ENCODE results near the gene C14orf119.

Gene C14orf119, protein sequence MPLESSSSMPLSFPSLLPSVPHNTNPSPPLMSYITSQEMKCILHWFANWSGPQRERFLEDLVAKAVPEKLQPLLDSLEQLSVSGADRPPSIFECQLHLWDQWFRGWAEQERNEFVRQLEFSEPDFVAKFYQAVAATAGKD

DNA sequence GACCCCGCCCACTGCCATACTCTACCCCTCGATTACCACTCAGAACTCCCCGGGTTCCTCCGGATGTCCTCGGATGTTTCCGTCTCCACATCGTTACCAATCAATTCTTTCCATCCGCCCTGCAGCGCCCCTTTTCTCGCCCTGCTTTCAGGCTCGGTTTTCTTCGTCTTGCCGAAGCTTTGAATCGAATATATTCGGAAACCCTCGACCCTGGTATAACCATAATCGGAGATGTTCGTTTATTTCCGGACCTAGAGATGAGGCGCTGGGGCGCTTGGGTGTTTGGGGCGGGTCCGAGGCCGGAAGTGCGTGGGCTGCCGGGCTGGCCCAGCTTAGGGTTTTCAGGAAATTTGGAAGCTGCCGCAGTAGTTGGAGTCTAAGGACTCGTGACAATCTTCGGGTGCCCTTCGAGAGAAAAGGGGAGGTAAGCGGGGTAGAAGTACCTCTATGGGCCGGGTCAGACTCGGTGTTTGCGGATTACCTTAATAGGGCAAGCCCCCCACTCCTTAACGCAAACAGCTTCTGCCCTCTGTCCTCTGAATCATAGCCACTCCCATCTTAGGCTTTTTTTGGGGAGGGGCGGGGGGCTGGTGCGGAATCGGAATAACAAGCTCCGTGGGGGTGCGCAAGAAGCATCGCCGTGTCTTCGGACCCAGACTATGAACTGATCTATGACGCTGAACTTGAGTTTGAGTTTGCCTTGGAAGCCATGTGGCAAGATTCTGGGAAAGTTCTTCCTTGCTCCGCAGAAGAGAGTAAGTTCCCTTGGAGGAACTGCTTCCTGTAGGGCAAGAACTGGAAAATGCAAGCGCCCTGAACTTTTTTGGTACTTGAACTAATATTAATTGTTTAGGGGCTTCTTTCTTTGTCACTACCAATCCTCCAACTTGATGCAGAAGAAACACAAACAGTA is at the start of gene C14orf119:
Gene C14orf119 (plus strand): TSS at position 310 of the 913 bp plus-strand sequence. CDS start 2,154 bp downstream, outside the sequence.
- Histone ChIP-seq H3K9ac (ENCODE audit: low read length) (peak within 1 kb of the TSS; percentile 97), H3K27ac (ENCODE audit: low read depth, low read length) (peak within 1 kb of the TSS; percentile 100), H3K27me3 (ENCODE audit: control insufficient read depth, insufficient read depth, low read length) (no peaks in the 10 kb centered on the region), H3K4me1 (ENCODE audit: control insufficient read depth, insufficient read depth, low read length) (peaks cover 22% of the 10 kb centered on the region), H3K4me3 (ENCODE audit: low read length) (peak within 1 kb of the TSS; percentile 100), H3K36me3 (ENCODE audit: control insufficient read depth, insufficient read depth, low read length) (peaks cover 18% of the 10 kb centered on the region)

DNA sequence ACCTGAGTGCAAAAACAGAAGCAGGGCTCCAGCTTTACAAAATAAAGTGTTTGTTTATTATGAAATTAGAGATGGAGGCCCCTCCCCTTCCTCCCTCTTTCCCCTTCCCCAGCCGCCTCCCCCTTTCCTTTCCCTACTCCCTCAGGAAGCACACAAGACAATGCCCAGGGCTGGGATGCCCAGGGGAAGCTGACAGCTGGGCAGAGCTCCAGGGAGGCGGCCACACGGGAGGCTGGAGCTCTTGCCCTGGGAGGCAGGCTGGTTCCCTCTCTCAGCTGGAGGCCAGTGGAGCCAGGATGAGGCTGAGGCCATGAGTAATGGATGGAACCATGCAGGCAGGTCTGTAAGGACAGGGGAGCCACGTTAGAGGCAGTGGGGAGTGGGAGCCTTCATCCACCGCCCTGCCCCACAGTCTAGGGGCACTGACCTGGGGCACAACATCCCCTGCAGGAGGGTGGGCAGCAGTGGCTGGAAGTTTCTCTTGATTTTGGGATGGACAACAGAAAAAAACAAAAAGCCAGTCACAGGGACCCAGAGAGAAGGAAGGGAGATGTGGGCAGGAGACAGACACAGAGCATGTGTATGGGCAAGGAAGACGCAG is 48.2 kb upstream of the C14orf119 start:
- no peaks in the 10 kb centered on the region for H3K4me1 ChIP-seq (ENCODE audit: control insufficient read depth, insufficient read depth, low read length)
- no peak overlapping the region for H3K9ac ChIP-seq (ENCODE audit: low read length)
- H3K27ac ChIP-seq (ENCODE audit: low read depth, low read length): no peak overlapping the region
- no peaks in the 10 kb centered on the region for H3K36me3 ChIP-seq (ENCODE audit: control insufficient read depth, insufficient read depth, low read length)
- no peak overlapping the region for H3K4me3 ChIP-seq (ENCODE audit: low read length)
- H3K27me3 ChIP-seq (ENCODE audit: control insufficient read depth, insufficient read depth, low read length): no peaks in the 10 kb centered on the region

DNA sequence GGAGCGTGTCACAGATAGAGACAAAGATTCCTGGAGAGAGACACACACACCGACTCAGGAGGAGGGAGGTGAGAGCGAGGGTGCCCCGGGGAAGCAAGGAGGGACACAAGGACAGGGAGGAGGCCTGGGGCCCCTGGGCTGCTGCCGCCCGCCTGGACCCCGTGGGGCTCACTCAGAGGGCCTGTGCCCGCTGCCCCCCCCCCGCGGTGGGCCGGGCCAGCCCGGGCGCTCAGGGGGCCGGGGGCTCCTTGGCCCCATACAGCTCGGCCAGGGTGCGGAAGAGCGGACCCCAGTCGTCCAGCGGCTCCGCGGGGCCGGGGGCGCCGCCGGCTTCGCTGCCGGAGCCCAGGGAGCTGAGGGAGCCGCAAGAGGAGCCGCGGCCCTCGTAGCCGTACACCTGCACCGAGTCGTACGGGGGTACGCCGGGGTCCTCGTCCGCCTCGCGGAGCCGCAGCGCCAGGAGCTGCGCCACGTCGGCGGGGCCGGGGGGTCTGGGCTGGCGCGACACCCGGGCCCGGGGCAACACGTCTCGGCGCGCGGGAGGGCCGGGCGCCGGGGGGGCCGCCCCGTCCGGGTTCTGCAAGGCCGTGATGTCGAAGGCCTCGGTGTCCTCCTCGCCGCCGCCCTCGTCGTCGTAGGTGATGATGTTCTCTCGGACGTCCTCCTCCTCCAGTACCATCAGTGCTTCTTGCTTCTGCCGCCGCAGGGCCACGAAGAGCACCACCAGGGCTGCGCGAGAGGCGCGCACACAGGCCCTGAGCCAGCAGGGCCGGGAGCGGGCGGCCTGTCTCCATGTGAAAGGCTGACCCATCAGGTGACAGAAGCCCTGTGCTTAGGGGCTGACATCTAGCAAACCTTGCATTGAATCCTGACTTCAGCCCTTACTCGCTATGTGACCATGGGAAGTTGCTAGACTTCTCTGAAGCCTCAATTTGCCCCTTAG is 47.3 kb upstream of the C14orf119 start:
- Histone ChIP-seq H3K36me3 (ENCODE audit: control insufficient read depth, insufficient read depth, low read length) (no peaks in the 10 kb centered on the region), H3K9ac (ENCODE audit: low read length) (no peak overlapping the region), H3K27ac (ENCODE audit: low read depth, low read length) (no peak overlapping the region), H3K27me3 (ENCODE audit: control insufficient read depth, insufficient read depth, low read length) (no peaks in the 10 kb centered on the region), H3K4me3 (ENCODE audit: low read length) (no peak overlapping the region), H3K4me1 (ENCODE audit: control insufficient read depth, insufficient read depth, low read length) (no peaks in the 10 kb centered on the region)

DNA sequence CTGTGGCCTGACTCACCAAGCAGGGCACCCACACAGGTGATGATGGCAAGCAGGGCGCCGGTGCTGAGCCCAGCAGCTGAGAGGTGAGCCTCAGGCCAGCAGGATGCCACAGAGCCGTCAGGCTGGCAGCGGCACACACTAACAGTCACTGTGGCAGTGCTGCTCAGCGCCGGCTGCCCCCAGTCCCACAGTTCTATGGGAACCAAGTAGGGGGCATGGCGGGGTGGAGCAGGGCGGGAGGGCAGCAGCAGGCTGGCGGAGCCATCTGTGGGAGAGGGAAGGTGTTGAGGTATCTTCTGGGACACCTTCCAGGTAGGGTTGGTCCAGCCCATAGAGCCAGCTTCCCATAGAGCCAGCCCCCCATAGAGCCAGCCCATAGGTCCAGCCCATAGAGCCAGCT is 46.3 kb upstream of the C14orf119 start:
- Histone ChIP-seq H3K4me3 (ENCODE audit: low read length) (no peak overlapping the region), H3K27ac (ENCODE audit: low read depth, low read length) (no peak overlapping the region), H3K36me3 (ENCODE audit: control insufficient read depth, insufficient read depth, low read length) (no peaks in the 10 kb centered on the region), H3K27me3 (ENCODE audit: control insufficient read depth, insufficient read depth, low read length) (no peaks in the 10 kb centered on the region), H3K9ac (ENCODE audit: low read length) (no peak overlapping the region), H3K4me1 (ENCODE audit: control insufficient read depth, insufficient read depth, low read length) (no peaks in the 10 kb centered on the region)

DNA sequence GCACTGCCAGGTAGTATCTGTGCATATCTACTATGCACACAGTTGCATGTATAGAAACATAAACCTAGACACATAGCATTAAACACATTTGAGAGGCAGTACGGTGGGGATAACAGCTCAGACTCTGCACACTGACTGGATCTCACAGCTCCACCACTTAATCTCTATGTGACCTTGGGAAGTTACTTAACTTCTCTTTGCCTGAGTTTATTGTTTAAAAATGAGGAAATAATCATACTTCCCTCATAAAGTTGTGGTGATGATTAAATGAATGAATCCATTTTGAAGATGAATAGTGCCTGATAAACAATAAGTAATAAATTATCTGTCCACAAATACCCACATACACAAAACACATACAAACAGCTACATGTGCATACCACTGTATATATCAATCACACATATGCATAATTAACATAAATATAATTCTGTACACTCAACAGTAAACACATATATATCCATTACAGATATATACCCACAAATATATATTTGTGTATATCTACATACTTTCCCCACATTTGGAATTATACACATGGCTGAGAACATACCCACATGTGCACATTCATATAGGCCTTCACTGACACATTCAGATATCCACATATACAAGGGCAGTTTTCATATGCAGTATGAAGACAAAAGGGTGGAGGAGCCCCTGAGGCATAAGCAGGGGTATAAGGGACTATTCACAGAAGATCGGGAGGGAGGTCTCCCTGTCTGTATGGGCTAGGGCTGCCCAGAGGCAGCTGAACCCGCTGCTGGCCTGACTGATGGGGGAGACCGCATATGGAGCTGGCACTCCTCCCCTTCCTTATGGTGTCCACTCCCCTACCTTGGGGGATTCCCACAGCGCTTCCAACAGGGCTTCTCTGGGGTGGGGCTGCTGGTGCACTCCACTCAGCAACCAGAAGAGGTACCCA is 43.9 kb upstream of the C14orf119 start:
- Histone ChIP-seq H3K27me3 (ENCODE audit: control insufficient read depth, insufficient read depth, low read length) (no peaks in the 10 kb centered on the region), H3K4me1 (ENCODE audit: control insufficient read depth, insufficient read depth, low read length) (no peaks in the 10 kb centered on the region), H3K9ac (ENCODE audit: low read length) (no peak overlapping the region), H3K27ac (ENCODE audit: low read depth, low read length) (no peak overlapping the region), H3K36me3 (ENCODE audit: control insufficient read depth, insufficient read depth, low read length) (no peaks in the 10 kb centered on the region), H3K4me3 (ENCODE audit: low read length) (no peak overlapping the region)

DNA sequence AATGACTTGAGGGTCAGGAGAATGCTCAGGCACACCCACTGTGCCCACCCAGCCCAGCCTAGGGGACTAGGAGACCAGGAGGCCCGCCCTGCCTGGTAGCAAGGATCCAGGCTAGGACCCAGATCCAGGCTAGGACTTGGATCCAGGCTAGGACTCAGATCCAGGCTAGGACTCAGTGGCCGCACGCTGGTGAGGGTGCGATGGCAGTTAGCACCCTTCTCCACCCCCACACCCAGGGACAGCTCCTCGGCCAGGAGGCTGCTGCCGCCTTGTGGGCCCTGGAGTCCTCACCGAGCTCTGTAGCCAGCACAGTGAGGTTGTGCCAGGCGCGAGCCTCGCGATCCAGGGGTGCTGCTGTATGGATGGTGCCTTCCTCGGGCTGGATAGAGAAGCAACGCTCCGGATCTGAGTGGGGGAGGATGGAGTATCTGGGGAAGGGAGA is 43.1 kb upstream of the C14orf119 start:
- H3K4me3 ChIP-seq (ENCODE audit: low read length): no peak overlapping the region
- H3K27me3 ChIP-seq (ENCODE audit: control insufficient read depth, insufficient read depth, low read length): no peaks in the 10 kb centered on the region
- H3K36me3 ChIP-seq (ENCODE audit: control insufficient read depth, insufficient read depth, low read length): no peaks in the 10 kb centered on the region
- no peaks in the 10 kb centered on the region for H3K4me1 ChIP-seq (ENCODE audit: control insufficient read depth, insufficient read depth, low read length)
- H3K27ac ChIP-seq (ENCODE audit: low read depth, low read length): no peak overlapping the region
- H3K9ac ChIP-seq (ENCODE audit: low read length): no peak overlapping the region

DNA sequence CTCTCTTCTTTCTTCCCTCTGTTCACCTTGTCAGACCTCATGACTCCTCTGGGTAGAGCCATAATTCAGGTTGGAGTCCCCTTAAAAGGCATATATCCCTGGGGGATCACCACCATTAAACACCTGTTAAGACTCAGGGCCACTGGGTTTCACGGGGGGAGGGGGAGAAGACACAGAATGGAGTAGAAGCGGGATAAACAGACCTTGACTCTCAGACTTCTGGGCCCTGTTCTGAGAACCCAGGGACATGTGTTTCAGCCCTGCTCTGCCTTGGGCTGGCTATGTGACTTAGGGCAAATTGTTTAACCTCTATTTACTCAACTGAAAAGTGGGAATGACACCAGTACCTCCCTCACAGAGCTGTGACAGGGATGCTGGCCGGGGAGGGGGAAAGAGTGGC is 42.6 kb upstream of the C14orf119 start:
- no peaks in the 10 kb centered on the region for H3K4me1 ChIP-seq (ENCODE audit: control insufficient read depth, insufficient read depth, low read length)
- H3K4me3 ChIP-seq (ENCODE audit: low read length): no peak overlapping the region
- no peaks in the 10 kb centered on the region for H3K27me3 ChIP-seq (ENCODE audit: control insufficient read depth, insufficient read depth, low read length)
- H3K9ac ChIP-seq (ENCODE audit: low read length): no peak overlapping the region
- H3K27ac ChIP-seq (ENCODE audit: low read depth, low read length): no peak overlapping the region
- no peaks in the 10 kb centered on the region for H3K36me3 ChIP-seq (ENCODE audit: control insufficient read depth, insufficient read depth, low read length)

DNA sequence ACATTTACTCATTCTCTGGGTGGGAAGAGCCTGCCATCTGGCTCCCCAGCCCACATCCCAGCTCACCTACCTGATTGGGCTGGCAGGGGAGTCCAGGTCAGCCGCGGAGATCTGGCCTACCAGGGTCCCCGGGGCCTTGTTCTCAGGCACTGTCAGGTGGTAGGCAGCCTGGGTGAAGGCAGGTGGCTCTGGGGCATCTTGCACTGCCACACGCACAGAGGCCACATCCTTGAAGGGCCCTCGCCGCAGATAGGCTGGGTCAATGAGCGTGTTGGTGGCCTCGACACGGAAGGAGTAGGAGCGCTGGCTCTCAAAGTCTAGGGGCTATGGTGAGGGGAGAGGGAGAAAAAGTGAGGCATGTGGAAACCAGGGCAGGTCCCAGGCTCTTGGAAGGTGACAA is 41.9 kb upstream of the C14orf119 start:
- Histone ChIP-seq H3K27ac (ENCODE audit: low read depth, low read length) (no peak overlapping the region), H3K4me1 (ENCODE audit: control insufficient read depth, insufficient read depth, low read length) (no peaks in the 10 kb centered on the region), H3K9ac (ENCODE audit: low read length) (no peak overlapping the region), H3K4me3 (ENCODE audit: low read length) (no peak overlapping the region), H3K27me3 (ENCODE audit: control insufficient read depth, insufficient read depth, low read length) (no peaks in the 10 kb centered on the region), H3K36me3 (ENCODE audit: control insufficient read depth, insufficient read depth, low read length) (no peaks in the 10 kb centered on the region)

DNA sequence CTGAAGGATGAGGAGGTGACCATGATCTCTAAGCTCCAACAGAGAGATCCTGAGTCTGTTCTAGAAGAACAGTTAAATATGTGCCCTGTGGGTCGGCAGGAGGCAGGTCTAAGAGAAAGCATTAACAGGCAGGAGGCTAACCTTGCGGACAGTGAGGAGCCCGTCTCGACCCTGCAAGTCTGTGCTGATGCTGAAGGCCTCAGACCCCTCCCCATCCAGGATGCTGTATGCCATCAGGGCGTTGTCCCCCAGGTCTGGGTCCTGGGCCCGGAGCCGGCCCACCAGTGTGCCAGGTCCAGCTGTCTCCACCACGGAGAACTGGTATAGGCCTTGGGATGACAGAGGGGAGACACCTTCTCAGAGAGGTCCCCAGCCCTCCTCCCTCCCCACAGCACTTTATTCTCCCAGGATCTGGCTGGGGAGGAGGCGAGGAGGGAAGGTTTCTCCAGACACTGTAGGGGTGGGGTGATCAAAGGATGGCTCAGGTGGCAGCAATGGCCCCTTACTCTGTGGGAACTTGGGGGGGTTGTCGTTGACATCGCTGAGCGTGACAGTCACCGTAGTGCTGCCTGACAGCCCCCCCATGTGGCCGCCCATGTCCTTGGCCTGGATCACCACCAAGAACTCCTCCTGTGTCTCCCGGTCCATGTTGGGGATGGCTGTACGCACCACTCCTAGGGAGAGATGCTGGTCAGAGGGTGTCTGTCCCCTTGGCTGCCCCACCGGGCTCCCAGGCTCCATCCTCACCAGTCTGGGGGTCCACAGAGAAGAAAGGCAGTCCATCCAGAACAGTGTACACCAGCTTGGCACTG is 41.1 kb upstream of the C14orf119 start:
- peaks cover 6% of the 10 kb centered on the region for H3K36me3 ChIP-seq (ENCODE audit: control insufficient read depth, insufficient read depth, low read length)
- H3K27me3 ChIP-seq (ENCODE audit: control insufficient read depth, insufficient read depth, low read length): no peaks in the 10 kb centered on the region
- H3K4me3 ChIP-seq (ENCODE audit: low read length): no peak overlapping the region
- no peaks in the 10 kb centered on the region for H3K4me1 ChIP-seq (ENCODE audit: control insufficient read depth, insufficient read depth, low read length)
- H3K27ac ChIP-seq (ENCODE audit: low read depth, low read length): no peak overlapping the region
- no peak overlapping the region for H3K9ac ChIP-seq (ENCODE audit: low read length)

DNA sequence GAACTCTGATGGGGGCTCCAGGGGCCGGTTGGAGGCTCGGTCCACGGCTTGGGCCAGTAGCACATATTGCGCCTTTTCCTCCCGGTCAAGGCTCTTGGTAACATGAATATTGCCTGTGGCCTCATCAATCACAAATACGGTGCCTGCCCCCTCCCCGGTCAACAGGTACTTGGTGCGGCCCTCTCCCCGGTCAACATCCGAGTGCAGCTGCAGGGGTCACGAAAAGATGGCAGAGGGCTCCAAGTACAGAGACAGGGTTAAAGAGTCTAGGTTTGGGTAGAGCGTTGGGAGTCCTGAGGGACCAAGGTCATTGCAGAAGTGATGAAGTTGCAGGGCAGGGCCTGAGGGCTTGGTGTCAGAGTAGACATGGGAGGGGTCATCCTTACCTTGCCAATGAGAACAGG is 40.2 kb upstream of the C14orf119 start:
- Histone ChIP-seq H3K9ac (ENCODE audit: low read length) (no peak overlapping the region), H3K4me1 (ENCODE audit: control insufficient read depth, insufficient read depth, low read length) (no peaks in the 10 kb centered on the region), H3K4me3 (ENCODE audit: low read length) (no peak overlapping the region), H3K27ac (ENCODE audit: low read depth, low read length) (no peak overlapping the region), H3K36me3 (ENCODE audit: control insufficient read depth, insufficient read depth, low read length) (peaks cover 12% of the 10 kb centered on the region), H3K27me3 (ENCODE audit: control insufficient read depth, insufficient read depth, low read length) (no peaks in the 10 kb centered on the region)

All from rectal smooth muscle tissue (tissue), 1 donor.